H9 (cell line): ENCODE data around the gene HECW1. TPM values are rescaled to one million over a fixed set of nuclear protein-coding genes. Genes with fewer than 3 reads are reported as not detected.
A peak's percentile ranks its signal among the peaks of the same experiment; 100 is the strongest.

Source experiments
- DNase-seq: peaks from one replicate; pipeline ENCODE4 v3.0.0-alpha.2; 2017
- H2AFZ ChIP-seq: one replicate; pipeline ENCODE4 v1.6.1; 2013; ENCODE audit warnings: mild to moderate bottlenecking, low read length, control low read depth, moderate library complexity
- H2AK5ac ChIP-seq: 2 replicates; pipeline ENCODE4 v1.6.1; 2013; ENCODE audit warnings: low read length, control low read depth, mixed read lengths; ENCODE audit not compliant: insufficient read length
- H2BK120ac ChIP-seq: one replicate; pipeline ENCODE4 v1.6.1; 2013; ENCODE audit warnings: low read depth, mild to moderate bottlenecking, low read length, control low read depth, inconsistent platforms; ENCODE audit not compliant: poor library complexity, severe bottlenecking
- H2BK12ac ChIP-seq: 2 replicates; pipeline ENCODE4 v1.6.1; 2013; ENCODE audit warnings: low read length, control low read depth, mixed read lengths, low read depth; ENCODE audit not compliant: insufficient read length
- H2BK15ac ChIP-seq: 2 replicates; pipeline ENCODE4 v1.6.1; 2013; ENCODE audit warnings: low read depth, low read length, control low read depth
- H2BK20ac ChIP-seq: one replicate; pipeline ENCODE4 v1.6.1; 2013; ENCODE audit warnings: low read depth, mild to moderate bottlenecking, low read length, control low read depth, inconsistent platforms; ENCODE audit not compliant: poor library complexity, severe bottlenecking
- H2BK5ac ChIP-seq: 2 replicates; pipeline ENCODE4 v1.6.1; 2013; ENCODE audit warnings: low read length, control low read depth, mixed read lengths; ENCODE audit not compliant: insufficient read length
- H3K14ac ChIP-seq: 2 replicates; pipeline ENCODE4 v1.6.1; 2013; ENCODE audit warnings: low read length, control low read depth; ENCODE audit not compliant: insufficient read depth
- H3K18ac ChIP-seq: 2 replicates; pipeline ENCODE4 v1.6.1; 2013; ENCODE audit warnings: low read depth, mild to moderate bottlenecking, mixed read lengths, low read length, control low read depth; ENCODE audit not compliant: insufficient read length
- H3K23ac ChIP-seq: 2 replicates; pipeline ENCODE4 v1.6.1; 2013; ENCODE audit warnings: low read length, control low read depth, mixed read lengths, low read depth; ENCODE audit not compliant: insufficient read length
- H3K23me2 ChIP-seq: 2 replicates; pipeline ENCODE4 v1.6.1; 2013; ENCODE audit warnings: low read depth, mild to moderate bottlenecking, mixed read lengths, low read length, control low read depth; ENCODE audit not compliant: insufficient read length, poor library complexity, severe bottlenecking
- H3K27ac ChIP-seq: 2 replicates; pipeline ENCODE4 v1.5.1; 2013; ENCODE audit warnings: low read length, control low read depth, mixed read lengths, low read depth; ENCODE audit not compliant: insufficient read length
- H3K27me3 ChIP-seq: 2 replicates; pipeline ENCODE4 v1.6.1; 2013; ENCODE audit warnings: low read length, control low read depth, inconsistent platforms; ENCODE audit not compliant: insufficient read depth
- H3K4ac ChIP-seq: 2 replicates; pipeline ENCODE4 v1.6.1; 2013; ENCODE audit warnings: low read depth, mild to moderate bottlenecking, control low read depth, inconsistent platforms, low read length, moderate library complexity
- H3K4me1 ChIP-seq: 2 replicates; pipeline ENCODE4 v1.6.1; 2013; ENCODE audit warnings: low read length, control low read depth, inconsistent platforms; ENCODE audit not compliant: insufficient read depth
- H3K4me2 ChIP-seq: 2 replicates; pipeline ENCODE4 v1.6.1; 2013; ENCODE audit warnings: low read length, control low read depth, mixed read lengths; ENCODE audit not compliant: insufficient read length, insufficient read depth
- H3K56ac ChIP-seq: 2 replicates; pipeline ENCODE4 v1.6.1; 2013; ENCODE audit warnings: low read depth, mild to moderate bottlenecking, mixed read lengths, low read length, control low read depth; ENCODE audit not compliant: insufficient read length
- H3K79me1 ChIP-seq: 2 replicates; pipeline ENCODE4 v1.6.1; 2013; ENCODE audit warnings: low read depth, mild to moderate bottlenecking, moderate library complexity, low read length, control low read depth, inconsistent platforms; ENCODE audit not compliant: insufficient read depth, poor library complexity, severe bottlenecking
- H3K79me2 ChIP-seq: 2 replicates; pipeline ENCODE4 v1.6.1; 2013; ENCODE audit warnings: low read length, control low read depth, inconsistent platforms; ENCODE audit not compliant: insufficient read depth
- H3K9ac ChIP-seq: 2 replicates; pipeline ENCODE4 v1.6.1; 2013; ENCODE audit warnings: low read length, control low read depth, mixed read lengths; ENCODE audit not compliant: insufficient read length; ENCODE audit errors: extremely low read depth
- H3K9me3 ChIP-seq: one replicate; pipeline ENCODE4 v1.6.1; 2013; ENCODE audit warnings: low read depth, low read length, inconsistent platforms; ENCODE audit not compliant: control insufficient read depth
- H3T11ph ChIP-seq: one replicate; pipeline ENCODE4 v1.6.1; 2013; ENCODE audit warnings: mild to moderate bottlenecking, low read length, control low read depth, inconsistent platforms
- H4K20me1 ChIP-seq: one replicate; pipeline ENCODE4 v1.6.1; 2013; ENCODE audit not compliant: control insufficient read depth, insufficient read length, insufficient read depth
- H4K5ac ChIP-seq: 2 replicates; pipeline ENCODE4 v1.6.1; 2013; ENCODE audit warnings: low read depth, mild to moderate bottlenecking, mixed read lengths, low read length, control low read depth; ENCODE audit not compliant: insufficient read length
- H4K8ac ChIP-seq: replicated peaks from 2 replicates; pipeline ENCODE4 v1.6.1; 2013; ENCODE audit warnings: low read length, control low read depth, mixed read lengths, low read depth; ENCODE audit not compliant: insufficient read length
- H4K91ac ChIP-seq: 2 replicates; pipeline ENCODE4 v1.6.1; 2013; ENCODE audit warnings: low read depth, mild to moderate bottlenecking, moderate library complexity, mixed read lengths, low read length, control low read depth; ENCODE audit not compliant: insufficient read length
- H3K27ac Mint-ChIP-seq, 3 experiments: 2 replicates in 2 of 3; 3 replicates in 1 of 3; pipeline ENCODE4 v1.8.0; 2020 to 2021; ENCODE audit warnings: mixed read lengths in 3 of 3, mild to moderate bottlenecking in 1 of 3, moderate library complexity in 1 of 3
- H3K27me3 Mint-ChIP-seq: 2 replicates; pipeline ENCODE4 v1.8.0; 2021; ENCODE audit warnings: low read depth, mild to moderate bottlenecking, moderate library complexity, mixed read lengths
- H3K36me3 Mint-ChIP-seq, 3 experiments: 2 replicates in 2 of 3; 3 replicates in 1 of 3; pipeline ENCODE4 v1.8.0; 2020 to 2021; ENCODE audit warnings: low read depth in 3 of 3, mixed read lengths in 3 of 3; ENCODE audit not compliant: insufficient read depth in 1 of 3
- H3K4me1 Mint-ChIP-seq, 2 experiments: 2 replicates each; pipeline ENCODE4 v1.8.0; 2020; ENCODE audit warnings: mixed read lengths in 2 of 2
- H3K4me3 Mint-ChIP-seq, 2 experiments: 2 replicates in 1 of 2; 3 replicates in 1 of 2; pipeline ENCODE4 v1.8.0; 2020 to 2021; ENCODE audit warnings: mild to moderate bottlenecking in 2 of 2, mixed read lengths in 2 of 2, moderate library complexity in 1 of 2
- H3K9me3 Mint-ChIP-seq, 2 experiments: 2 replicates in 1 of 2; 3 replicates in 1 of 2; pipeline ENCODE4 v1.8.0; 2020; ENCODE audit warnings: mild to moderate bottlenecking in 2 of 2, mixed read lengths in 2 of 2, moderate library complexity in 1 of 2
- CTCF ChIP-seq: fragments of 200-600 bp; sonication (generic); conservative IDR thresholded peaks from 3 replicates; pipeline ENCODE4 v1.8.0; 2021; ENCODE audit warnings: antibody characterized with exemption, mild to moderate bottlenecking
- WGBS: extraction: QIAGEN DNeasy Blood & Tissue Kit; methylation state at CpG from one replicate; pipeline ENCODE4 v1.1.7; 2013; ENCODE audit warnings: missing lambda C conversion rate, low lambda C conversion rate, mixed read lengths; ENCODE audit not compliant: insufficient read length; ENCODE audit errors: extremely low coverage; 5-methylcytosine and 5-hydroxymethylcytosine counted together
- total RNA-seq: library from RNA; stranded (reverse); gene quantifications from 2 replicates; pipeline ENCODE4 v1.2.1, GENCODE V29; 2021

Gene HECW1
- total RNA-seq, 1 experiment from 2014 or later = 5.0 TPM

GRCh38 chr7:43192806-43193460 lies 80.5 kb downstream of the HECW1 start:
- no peak overlapping the region for H3K27ac ChIP-seq

More at GRCh38 chr7:43192806-43193460, 80.5 kb downstream of the HECW1 start:
- peak overlapping the region; percentile 64 for H2BK120ac ChIP-seq
- no peak overlapping the region for H2BK5ac ChIP-seq
- no peak overlapping the region for H3K18ac ChIP-seq
- peak overlapping the region; percentile 99 for H2BK20ac ChIP-seq
- H3K14ac ChIP-seq = no peak overlapping the region
- H3K9me3 Mint-ChIP-seq = no peaks in the 10 kb centered on the region
- H3K27me3 Mint-ChIP-seq = no peaks in the 10 kb centered on the region
- no peak overlapping the region for H2AFZ ChIP-seq
- peaks cover 9% of the 10 kb centered on the region; the same call in 1 of the 2 replicates for H3K4me1 ChIP-seq
- no peak overlapping the region for H3K9ac ChIP-seq
- H4K8ac ChIP-seq = no peak overlapping the region
- H3K23me2 ChIP-seq = no peaks in the 10 kb centered on the region
- H3K4ac ChIP-seq = no peak overlapping the region
- H3K36me3 Mint-ChIP-seq = no peaks in the 10 kb centered on the region
- no peak for TF ChIP-seq CTCF
- H4K91ac ChIP-seq = no peak overlapping the region
- H4K5ac ChIP-seq = no peak overlapping the region
- H2BK12ac ChIP-seq = no peak overlapping the region
- H3K9me3 ChIP-seq = no peaks in the 10 kb centered on the region
- no peak overlapping the region for H3K4me3 Mint-ChIP-seq
- no peak overlapping the region for H3T11ph ChIP-seq
- H4K20me1 ChIP-seq = no peaks in the 10 kb centered on the region
- H3K4me1 Mint-ChIP-seq = peaks cover 34 to 49% of the 10 kb centered on the region in 2 experiments
- H3K4me2 ChIP-seq = no peak overlapping the region
- H3K56ac ChIP-seq = no peak overlapping the region
- DNase-seq = no peak
- H3K79me2 ChIP-seq = no peaks in the 10 kb centered on the region
- H3K27me3 ChIP-seq = no peaks in the 10 kb centered on the region
- no peak overlapping the region for H2BK15ac ChIP-seq
- H2AK5ac ChIP-seq = no peak overlapping the region
- no CpG with 5 or more reads among the region's 7 CpGs for WGBS
- H3K79me1 ChIP-seq = no peaks in the 10 kb centered on the region
- no peak overlapping the region for H3K23ac ChIP-seq
- H3K27ac Mint-ChIP-seq = peak overlapping the region in 1 of 3 experiments; percentile 78; a peak in 1 of 7 replicates
